Measurements from ENCODE around the gene RSBN1. TPM values are rescaled to one million over a fixed set of nuclear protein-coding genes. Genes with fewer than 3 reads are reported as not detected.
"Not testable (repeated sequence)": the region's sequence is repeated elsewhere in the genome, so short reads cannot be mapped to it uniquely, and the experiment has no call there.

The RSBN1 gene
- total RNA-seq, 1 donor from 2014 or later: 27.7 TPM

GRCh38 chr1:113760102-113761080, 51.9 kb downstream of the RSBN1 start:
- DNase-seq (ENCODE audit: low read depth): no peak
- TF ChIP-seq, protein P1, sequence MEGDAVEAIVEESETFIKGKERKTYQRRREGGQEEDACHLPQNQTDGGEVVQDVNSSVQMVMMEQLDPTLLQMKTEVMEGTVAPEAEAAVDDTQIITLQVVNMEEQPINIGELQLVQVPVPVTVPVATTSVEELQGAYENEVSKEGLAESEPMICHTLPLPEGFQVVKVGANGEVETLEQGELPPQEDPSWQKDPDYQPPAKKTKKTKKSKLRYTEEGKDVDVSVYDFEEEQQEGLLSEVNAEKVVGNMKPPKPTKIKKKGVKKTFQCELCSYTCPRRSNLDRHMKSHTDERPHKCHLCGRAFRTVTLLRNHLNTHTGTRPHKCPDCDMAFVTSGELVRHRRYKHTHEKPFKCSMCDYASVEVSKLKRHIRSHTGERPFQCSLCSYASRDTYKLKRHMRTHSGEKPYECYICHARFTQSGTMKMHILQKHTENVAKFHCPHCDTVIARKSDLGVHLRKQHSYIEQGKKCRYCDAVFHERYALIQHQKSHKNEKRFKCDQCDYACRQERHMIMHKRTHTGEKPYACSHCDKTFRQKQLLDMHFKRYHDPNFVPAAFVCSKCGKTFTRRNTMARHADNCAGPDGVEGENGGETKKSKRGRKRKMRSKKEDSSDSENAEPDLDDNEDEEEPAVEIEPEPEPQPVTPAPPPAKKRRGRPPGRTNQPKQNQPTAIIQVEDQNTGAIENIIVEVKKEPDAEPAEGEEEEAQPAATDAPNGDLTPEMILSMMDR (conservative IDR thresholded peaks at IDR 0.05; ENCODE audit: low read depth, low read length): no peak
- peak overlapping the region; percentile 86 for H3K4me3 ChIP-seq (ENCODE audit: low read depth, low read length)

- TF ChIP-seq, protein P1 (conservative IDR thresholded peaks at IDR 0.05; ENCODE audit: low read depth, low read length): no peak
- H3K4me3 ChIP-seq (ENCODE audit: low read depth, low read length): peak within 1 kb of the TSS; percentile 86
- no peak for DNase-seq (ENCODE audit: low read depth)
Observed at GRCh38 chr1:113759333-113760101, 52.8 kb downstream of the RSBN1 start, which contains the start of gene PHTF1. TSS of gene PHTF1 (minus strand) at chr1:113759486. CDS start at chr1:113758703, 783 bp downstream.

GRCh38 chr1:113758631-113759332, 53.5 kb downstream of the RSBN1 start:
- H3K4me3 ChIP-seq (ENCODE audit: low read depth, low read length): peak overlapping the region; percentile 86
- DNase-seq (ENCODE audit: low read depth): no peak
- TF ChIP-seq, protein P1 (conservative IDR thresholded peaks at IDR 0.05; ENCODE audit: low read depth, low read length): no peak

GRCh38 chr1:113756461-113756860, 55.8 kb downstream of the RSBN1 start:
- DNase-seq (ENCODE audit: low read depth): no peak
- no peak overlapping the region for H3K4me3 ChIP-seq (ENCODE audit: low read depth, low read length)
- TF ChIP-seq, protein P1 (conservative IDR thresholded peaks at IDR 0.05; ENCODE audit: low read depth, low read length): no peak

DNA sequence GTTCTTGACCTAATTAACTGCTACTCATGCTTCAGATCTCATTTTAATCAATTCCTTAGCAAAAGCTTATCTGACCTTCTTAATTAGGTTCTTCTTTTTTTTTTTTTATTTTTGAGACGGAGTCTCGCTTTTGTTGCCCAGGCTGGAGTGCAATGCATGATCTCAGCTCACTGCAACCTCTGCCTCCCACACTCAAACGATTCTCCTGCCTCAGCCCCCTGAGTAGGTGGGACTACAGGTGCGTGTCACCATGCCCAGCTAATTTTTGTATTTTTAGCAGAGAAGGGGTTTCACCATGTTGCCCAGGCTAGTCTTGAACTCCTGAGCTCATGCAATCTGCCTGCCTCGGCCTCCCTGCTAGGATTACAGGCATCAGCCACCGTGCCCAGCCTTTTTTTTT, 58.9 kb downstream of the RSBN1 start:
- DNase-seq (ENCODE audit: low read depth); H3K4me3 ChIP-seq (ENCODE audit: low read depth, low read length): not testable (repeated sequence)

DNA sequence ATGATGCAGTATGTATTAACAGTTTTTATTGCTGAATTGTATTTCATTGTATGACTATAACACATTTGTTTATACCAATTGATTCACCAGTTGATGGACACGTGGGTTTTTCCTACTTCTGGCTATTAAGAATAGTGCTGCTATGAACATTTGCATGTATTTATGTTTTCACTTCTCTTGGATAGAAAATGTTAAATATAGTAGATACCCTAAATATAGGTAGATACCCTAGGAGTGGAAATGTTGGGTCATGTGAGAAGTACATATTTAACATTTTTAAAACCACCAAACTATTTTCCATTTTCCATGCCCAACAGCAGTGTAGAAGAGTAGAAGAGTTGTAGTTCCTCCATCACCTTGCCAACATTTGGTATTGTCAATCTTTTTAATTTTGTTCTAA, 60.8 kb downstream of the RSBN1 start:
- no peak for DNase-seq (ENCODE audit: low read depth)
- H3K4me3 ChIP-seq (ENCODE audit: low read depth, low read length): no peak overlapping the region
- TF ChIP-seq, protein P1 (conservative IDR thresholded peaks at IDR 0.05; ENCODE audit: low read depth, low read length): no peak

DNA sequence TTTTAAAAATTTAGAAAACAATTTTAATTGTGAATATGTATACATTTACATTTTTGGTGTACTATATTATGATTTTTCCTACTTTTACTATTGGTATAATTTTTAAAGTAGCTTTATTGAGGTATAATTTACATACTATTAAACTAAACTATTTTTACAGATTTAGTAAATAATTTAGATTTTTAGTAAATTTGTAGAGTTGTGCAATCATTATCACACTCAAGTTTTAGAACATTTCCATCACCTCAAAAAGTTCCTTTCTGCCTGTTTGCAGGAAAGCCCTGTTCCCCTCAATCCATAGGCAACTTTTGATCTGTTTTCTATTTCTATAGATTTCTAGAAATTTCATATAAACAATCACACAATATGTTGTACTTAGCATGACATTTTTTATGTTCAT, 61.2 kb downstream of the RSBN1 start:
- no peak overlapping the region for H3K4me3 ChIP-seq (ENCODE audit: low read depth, low read length)
- TF ChIP-seq, protein P1 (conservative IDR thresholded peaks at IDR 0.05; ENCODE audit: low read depth, low read length): no peak
- DNase-seq (ENCODE audit: low read depth): no peak
